Natural killer cell (primary cell): Measurements from ENCODE around the gene IAPP. TPM values are rescaled to one million over a fixed set of nuclear protein-coding genes. Genes with fewer than 3 reads are reported as not detected.
"Not testable (repeated sequence)": the region's sequence is repeated elsewhere in the genome, so short reads cannot be mapped to it uniquely, and the experiment has no call there.

Experiments
- ATAC-seq, 3 donors: fragments of 150-1000 bp in 2 of 3; fragments of 200-7000 bp in 1 of 3; cut with Tn5 transposase; 1 replicate in 1 of 3; 2 replicates in 2 of 3; pipeline ENCODE4 v1.10.0; 2021; ENCODE audit warnings: mild to moderate bottlenecking in 2 of 3, moderate library complexity in 2 of 3
- DNase-seq, 2 donors: peaks; one replicate each; pipeline versions ENCODE4 v3.0.0 to v3.0.0-alpha.2; 2013 to 2021; ENCODE audit warnings: mixed read lengths in 1 of 2
- H3K27ac ChIP-seq: one replicate; pipeline ENCODE4 v1.5.1; 2013; ENCODE audit warnings: mild to moderate bottlenecking, low read length
- H3K27me3 ChIP-seq: one replicate; pipeline ENCODE4 v1.6.1; 2013; ENCODE audit warnings: low read length; ENCODE audit not compliant: control insufficient read depth, insufficient read depth
- H3K36me3 ChIP-seq: one replicate; pipeline ENCODE4 v1.6.1; 2013; ENCODE audit warnings: low read length; ENCODE audit not compliant: control insufficient read depth, insufficient read depth
- H3K4me1 ChIP-seq: one replicate; pipeline ENCODE4 v1.6.1; 2013; ENCODE audit warnings: low read length; ENCODE audit not compliant: control insufficient read depth, insufficient read depth
- H3K4me3 ChIP-seq: one replicate; pipeline ENCODE4 v1.5.1; 2013; ENCODE audit warnings: low read length
- H3K9me3 ChIP-seq: one replicate; pipeline ENCODE4 v1.6.1; 2013; ENCODE audit warnings: low read length; ENCODE audit not compliant: control insufficient read depth, insufficient read depth
- H3K27ac Mint-ChIP-seq, 2 donors: one replicate each; pipeline ENCODE4 v1.8.0; 2022; ENCODE audit warnings: mild to moderate bottlenecking in 2 of 2, mixed read lengths in 2 of 2, moderate library complexity in 1 of 2
- H3K27me3 Mint-ChIP-seq, 2 donors: one replicate each; pipeline ENCODE4 v1.8.0; 2022; ENCODE audit warnings: low read depth in 2 of 2, mixed read lengths in 2 of 2
- H3K36me3 Mint-ChIP-seq: one replicate; pipeline ENCODE4 v1.8.0; 2022; ENCODE audit warnings: mixed read lengths
- H3K4me1 Mint-ChIP-seq, 2 donors: one replicate each; pipeline ENCODE4 v1.8.0; 2022; ENCODE audit warnings: mixed read lengths in 2 of 2
- H3K4me3 Mint-ChIP-seq: one replicate; pipeline ENCODE4 v1.8.0; 2022; ENCODE audit warnings: mild to moderate bottlenecking, moderate library complexity, mixed read lengths
- H3K9me3 Mint-ChIP-seq, 2 donors: one replicate each; pipeline ENCODE4 v1.8.0; 2022; ENCODE audit warnings: mixed read lengths in 2 of 2
- whole genome bisulfite sequencing: methylation state at CpG from one replicate; pipeline ENCODE4 v1.1.7; 2013; ENCODE audit warnings: missing lambda C conversion rate; ENCODE audit not compliant: insufficient coverage; 5-methylcytosine and 5-hydroxymethylcytosine counted together
- intact Hi-C: fragments of 100-400 bp; cut with micrococcal nuclease; formaldehyde crosslinking; loops from one replicate; pipeline ENCODE4 v1.14.2; 2022
- total RNA-seq, 4 donors: library from RNA; stranded (reverse); fragments of 120-200 nt in 1 of 4; gene quantifications; one replicate each; pipeline versions ENCODE4 v1.2.3 to v1.2.4, GENCODE V29; 2013 to 2022
- TF ChIP-seq, protein P1 (sequence below): fragments of 200-600 bp; IDR thresholded peaks from one replicate; pipeline ENCODE4 v1.8.0; 2022; ENCODE audit warnings: antibody characterized with exemption

The IAPP gene
- total RNA-seq, 3 donors from 2014 or later (not counting 1 experiment from before 2014, with no cell fraction given), result not detected

DNA sequence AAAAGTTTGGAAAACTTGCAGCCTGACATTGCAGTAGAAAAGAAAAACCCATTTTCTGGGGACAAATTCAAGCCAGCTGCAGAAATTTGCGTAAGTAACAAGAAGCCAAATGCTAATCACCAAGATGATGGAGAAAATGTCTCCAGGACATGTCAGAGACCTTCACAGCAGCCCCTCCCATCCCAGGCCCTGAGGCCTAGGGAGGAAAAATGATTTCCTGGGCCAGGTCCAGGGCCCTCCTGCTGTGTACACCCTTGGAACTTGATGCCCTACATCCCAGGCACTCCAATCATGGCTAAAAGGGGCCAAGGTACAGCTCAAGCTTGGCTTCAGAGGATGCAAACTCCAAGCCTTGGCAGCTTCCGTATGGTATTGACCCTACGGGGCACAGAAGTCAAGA lies 14.5 kb downstream of the IAPP start:
- 91% methylated on average over 3 of the region's 3 CpGs for WGBS
- no peak overlapping the region for H3K27ac Mint-ChIP-seq
- ATAC-seq, result no peak

DNA sequence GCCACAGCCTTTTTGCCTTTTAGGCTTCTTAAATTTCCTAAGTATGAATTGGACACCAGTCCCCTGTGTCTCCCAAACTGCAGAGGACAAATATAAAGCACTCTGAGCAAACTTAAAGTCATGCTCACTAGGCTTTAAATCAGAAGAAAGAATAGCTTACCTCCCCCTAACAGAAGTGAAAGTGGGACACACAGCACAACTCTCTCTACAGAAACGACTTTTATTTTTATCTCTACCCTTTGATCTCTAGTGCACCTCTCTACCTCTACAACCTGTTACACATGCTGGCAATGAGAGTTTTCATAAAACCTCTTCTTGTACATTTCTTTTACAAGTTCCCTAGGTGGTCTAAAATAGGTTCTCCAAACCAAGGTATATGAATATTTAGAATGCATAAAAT lies 19.7 kb downstream of the IAPP start:
- TF ChIP-seq, protein P1, sequence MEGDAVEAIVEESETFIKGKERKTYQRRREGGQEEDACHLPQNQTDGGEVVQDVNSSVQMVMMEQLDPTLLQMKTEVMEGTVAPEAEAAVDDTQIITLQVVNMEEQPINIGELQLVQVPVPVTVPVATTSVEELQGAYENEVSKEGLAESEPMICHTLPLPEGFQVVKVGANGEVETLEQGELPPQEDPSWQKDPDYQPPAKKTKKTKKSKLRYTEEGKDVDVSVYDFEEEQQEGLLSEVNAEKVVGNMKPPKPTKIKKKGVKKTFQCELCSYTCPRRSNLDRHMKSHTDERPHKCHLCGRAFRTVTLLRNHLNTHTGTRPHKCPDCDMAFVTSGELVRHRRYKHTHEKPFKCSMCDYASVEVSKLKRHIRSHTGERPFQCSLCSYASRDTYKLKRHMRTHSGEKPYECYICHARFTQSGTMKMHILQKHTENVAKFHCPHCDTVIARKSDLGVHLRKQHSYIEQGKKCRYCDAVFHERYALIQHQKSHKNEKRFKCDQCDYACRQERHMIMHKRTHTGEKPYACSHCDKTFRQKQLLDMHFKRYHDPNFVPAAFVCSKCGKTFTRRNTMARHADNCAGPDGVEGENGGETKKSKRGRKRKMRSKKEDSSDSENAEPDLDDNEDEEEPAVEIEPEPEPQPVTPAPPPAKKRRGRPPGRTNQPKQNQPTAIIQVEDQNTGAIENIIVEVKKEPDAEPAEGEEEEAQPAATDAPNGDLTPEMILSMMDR, result no peak
- Histone ChIP-seq H3K4me3 (no peak overlapping the region), H3K36me3 (no peaks in the 10 kb centered on the region), H3K27ac (no peak overlapping the region), H3K9me3 (no peaks in the 10 kb centered on the region), H3K27me3 (peaks cover 5% of the 10 kb centered on the region), H3K4me1 (no peaks in the 10 kb centered on the region)
- no peaks in the 10 kb centered on the region for H3K4me1 Mint-ChIP-seq
- no peak overlapping the region for H3K4me3 Mint-ChIP-seq
- 28% methylated on average over 1 of the region's 1 CpG for WGBS
- H3K36me3 Mint-ChIP-seq, result no peaks in the 10 kb centered on the region
- no peaks in the 10 kb centered on the region for H3K9me3 Mint-ChIP-seq
- H3K27ac Mint-ChIP-seq, result no peak overlapping the region
- ATAC-seq, result no peak
- intact Hi-C loops, result no loop called here
- DNase-seq, result no peak
- peaks cover 20 to 26% of the 10 kb centered on the region in 2 donors for H3K27me3 Mint-ChIP-seq

More for the DNA sequence above, 14.5 kb downstream of the IAPP start:
- Histone ChIP-seq H3K27ac (no peak overlapping the region), H3K4me3 (no peak overlapping the region), H3K27me3 (peaks cover 4% of the 10 kb centered on the region), H3K4me1 (no peaks in the 10 kb centered on the region), H3K9me3 (no peaks in the 10 kb centered on the region), H3K36me3 (no peaks in the 10 kb centered on the region)
- Mint-ChIP-seq H3K9me3 (peaks cover 0 to 2% of the 10 kb centered on the region in 2 donors), H3K27me3 (peaks cover 19 to 21% of the 10 kb centered on the region in 2 donors), H3K4me1 (no peaks in the 10 kb centered on the region), H3K4me3 (no peak overlapping the region), H3K36me3 (no peaks in the 10 kb centered on the region)
- intact Hi-C loops, result no loop called here
- DNase-seq, result no peak
- TF ChIP-seq, protein P1, result no peak

DNA sequence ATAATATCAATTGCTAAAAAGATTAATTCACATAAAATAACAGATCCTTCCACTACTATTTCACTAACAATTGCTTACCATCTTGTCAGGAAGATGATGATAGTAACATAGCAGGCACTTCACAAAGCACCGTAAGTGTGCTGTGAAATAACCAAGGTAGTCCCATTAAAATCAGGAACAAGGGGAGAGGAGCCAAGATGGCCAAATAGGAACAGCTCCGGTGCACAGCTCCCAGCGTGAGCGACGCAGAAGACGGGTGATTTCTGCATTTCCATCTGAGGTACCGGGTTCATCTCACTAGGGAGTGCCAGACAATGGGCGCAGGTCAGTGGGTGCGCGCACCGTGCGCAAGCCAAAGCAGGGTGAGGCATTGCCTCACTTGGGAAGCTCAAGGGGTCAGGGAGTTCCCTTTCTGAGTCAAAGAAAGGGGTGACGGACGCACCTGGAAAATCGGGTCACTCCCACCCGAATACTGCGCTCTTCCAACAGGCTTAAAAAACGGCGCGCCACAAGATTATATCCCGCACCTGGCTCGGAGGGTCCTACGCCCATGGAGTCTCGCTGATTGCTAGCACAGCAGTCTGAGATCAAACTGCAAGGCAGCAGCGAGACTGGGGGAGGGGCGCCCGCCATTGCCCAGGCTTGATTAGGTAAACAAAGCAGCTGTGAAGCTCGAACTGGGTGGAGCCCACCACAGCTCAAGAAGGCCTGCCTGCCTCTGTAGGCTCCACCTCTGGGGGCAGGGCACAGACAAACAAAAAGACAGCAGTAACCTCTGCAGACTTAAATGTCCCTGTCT lies 22.3 kb downstream of the IAPP start:
- ATAC-seq, H3K4me1 Mint-ChIP-seq, H3K4me3 ChIP-seq, H3K4me1 ChIP-seq, H3K9me3 ChIP-seq, H3K36me3 Mint-ChIP-seq, H3K9me3 Mint-ChIP-seq, H3K27ac ChIP-seq, H3K27me3 ChIP-seq, H3K36me3 ChIP-seq, H3K4me3 Mint-ChIP-seq, H3K27ac Mint-ChIP-seq, DNase-seq, intact Hi-C loops: not testable (repeated sequence)
- WGBS, result 96% methylated on average over 25 of the region's 28 CpGs
- peaks cover 16 to 26% of the 10 kb centered on the region in 2 donors for H3K27me3 Mint-ChIP-seq

DNA sequence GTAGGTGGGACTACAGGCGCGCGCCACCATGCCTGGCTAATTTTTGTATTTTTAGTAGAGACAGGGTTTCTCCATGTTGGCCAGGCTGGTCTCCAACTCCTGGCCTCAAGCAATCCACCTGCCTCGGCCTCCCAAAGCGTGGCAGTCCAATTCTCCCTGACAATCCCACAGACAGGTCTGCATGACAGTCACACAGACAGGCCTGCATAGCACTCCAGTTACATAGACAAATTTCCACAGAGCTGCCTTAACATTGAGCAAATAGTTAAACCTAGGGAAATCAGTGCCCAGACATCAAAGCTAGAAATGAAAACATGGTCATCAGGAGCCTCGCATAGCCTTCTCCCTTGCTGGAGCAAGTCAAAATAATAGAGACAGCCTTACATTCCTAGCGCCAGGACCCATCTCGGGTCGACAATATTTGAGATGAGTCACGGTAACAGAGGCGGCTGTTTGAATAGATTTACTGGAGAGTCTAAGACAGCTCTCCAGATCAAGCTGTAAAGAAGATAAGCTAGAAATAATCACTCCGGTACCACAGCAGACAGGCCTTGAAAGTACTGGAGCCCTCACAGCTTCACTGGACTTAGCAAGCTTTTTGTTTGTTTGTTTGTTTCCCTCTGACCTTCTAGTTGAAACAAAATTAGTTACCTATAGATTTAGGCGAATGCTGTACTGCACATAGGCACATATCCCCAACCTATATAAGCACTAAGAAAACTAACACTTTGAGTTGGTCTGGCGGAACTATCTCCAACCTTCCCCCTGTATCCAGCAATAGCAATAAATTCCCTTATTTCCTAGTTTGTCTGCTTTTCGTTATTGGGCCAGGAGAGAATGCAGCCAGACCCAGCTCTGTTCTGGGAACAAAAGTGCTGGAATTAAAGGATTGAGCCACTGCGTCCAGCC lies 40.9 kb downstream of the IAPP start:
- no peak overlapping the region for H3K4me3 Mint-ChIP-seq
- H3K27me3 ChIP-seq, result peaks cover 7% of the 10 kb centered on the region
- ATAC-seq (no peak), DNase-seq (no peak)
- TF ChIP-seq, protein P1, result no peak
- no peaks in the 10 kb centered on the region for H3K9me3 ChIP-seq
- H3K27ac Mint-ChIP-seq, result no peak overlapping the region
- H3K4me1 Mint-ChIP-seq, result no peaks in the 10 kb centered on the region
- WGBS, result 90% methylated on average over 15 of the region's 16 CpGs
- H3K36me3 ChIP-seq, result no peaks in the 10 kb centered on the region
- peaks cover 27 to 29% of the 10 kb centered on the region in 2 donors for H3K27me3 Mint-ChIP-seq
- H3K9me3 Mint-ChIP-seq, result no peaks in the 10 kb centered on the region
- no peak overlapping the region for H3K27ac ChIP-seq
- intact Hi-C loops, result no loop called here
- H3K4me3 ChIP-seq, result no peak overlapping the region
- no peaks in the 10 kb centered on the region for H3K4me1 ChIP-seq
- H3K36me3 Mint-ChIP-seq, result no peaks in the 10 kb centered on the region
